HG03097 (cell line): Measurements from ENCODE around the gene PATJ.
"Not testable (repeated sequence)": the region's sequence is repeated elsewhere in the genome, so short reads cannot be mapped to it uniquely, and the experiment has no call there.

Experiments
- ATAC-seq: cut with Tn5 transposase; IDR thresholded peaks from one replicate; pipeline ENCODE4 v1.9.1; 2021; ENCODE audit not compliant: unreplicated experiment, low FRiP score

PATJ gene

DNA sequence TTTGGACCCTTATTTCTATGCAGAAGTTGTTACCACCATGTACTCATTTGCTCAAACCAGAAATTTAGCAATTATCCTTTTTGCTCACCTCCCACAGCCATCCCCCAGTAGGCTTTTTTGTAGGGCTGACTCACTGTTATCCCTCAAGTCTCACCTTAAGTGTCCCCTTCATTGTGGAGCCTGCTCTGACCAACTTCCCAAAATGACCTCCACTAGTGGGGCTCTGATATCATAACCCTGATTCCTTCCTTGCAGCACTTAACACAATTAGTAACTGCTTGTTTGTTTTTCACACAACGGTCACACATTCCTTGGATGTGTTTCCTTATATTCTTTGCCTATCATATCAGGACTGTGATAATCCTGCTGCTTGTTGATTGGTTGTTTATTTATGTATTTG, 76.7 kb downstream of the PATJ start:
- ATAC-seq: no peak

DNA sequence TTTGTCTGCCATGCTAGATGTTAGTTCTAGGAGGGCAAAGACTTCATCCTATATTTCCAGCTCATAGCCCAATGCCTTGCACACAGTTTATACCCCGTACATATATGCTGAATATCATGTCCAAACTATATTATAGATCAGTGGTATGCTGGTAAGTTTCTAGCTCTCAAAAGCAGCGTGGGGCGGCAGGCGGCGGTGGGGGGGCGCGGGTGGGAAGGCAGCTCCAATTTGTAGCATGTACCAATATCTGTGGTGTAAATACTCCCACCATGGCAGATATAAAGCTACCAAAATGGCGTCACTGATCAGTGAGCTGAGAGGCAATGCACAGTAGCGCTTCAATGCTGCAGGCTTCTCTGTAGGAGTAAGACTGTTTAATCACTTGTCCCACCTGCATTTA, 77.1 kb downstream of the PATJ start:
- ATAC-seq: no peak

DNA sequence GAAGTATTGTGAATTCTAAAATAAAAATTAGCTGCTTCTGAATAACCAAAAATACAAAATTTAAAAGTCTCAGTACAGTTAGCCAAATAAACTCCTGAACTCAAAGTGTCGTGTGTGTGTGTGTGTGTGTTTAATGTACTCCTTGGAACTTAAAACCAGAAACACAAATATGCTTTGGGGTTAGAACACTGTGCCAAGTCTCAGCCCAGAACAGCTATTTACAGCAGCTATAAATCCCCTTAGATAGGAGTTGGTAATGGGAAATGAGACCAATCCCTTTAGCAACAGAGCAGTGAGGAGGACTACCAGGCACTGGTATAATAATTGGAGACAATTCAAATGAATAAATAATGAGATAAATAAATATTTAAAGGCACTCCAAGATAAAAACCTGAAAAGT, 83.1 kb downstream of the PATJ start:
- no peak for ATAC-seq

DNA sequence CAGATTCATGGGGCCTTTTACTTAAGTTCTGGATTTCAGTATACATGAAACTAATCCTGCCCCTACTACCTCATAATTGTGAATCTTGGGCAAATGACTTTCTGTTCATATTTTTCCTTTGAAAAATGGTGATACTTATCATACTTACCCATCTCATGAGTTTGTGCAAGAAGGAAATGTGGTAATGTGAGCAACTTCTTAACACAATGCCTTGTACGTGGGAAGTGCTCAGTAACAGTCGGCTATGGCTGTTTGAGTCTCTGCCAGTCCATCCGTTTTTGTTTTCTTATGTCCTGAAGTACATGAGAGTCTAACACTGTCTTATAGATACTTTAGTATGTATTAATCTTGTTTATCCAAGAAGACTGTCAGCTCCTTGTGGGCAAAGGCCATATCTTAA, 86.5 kb downstream of the PATJ start:
- ATAC-seq: no peak

DNA sequence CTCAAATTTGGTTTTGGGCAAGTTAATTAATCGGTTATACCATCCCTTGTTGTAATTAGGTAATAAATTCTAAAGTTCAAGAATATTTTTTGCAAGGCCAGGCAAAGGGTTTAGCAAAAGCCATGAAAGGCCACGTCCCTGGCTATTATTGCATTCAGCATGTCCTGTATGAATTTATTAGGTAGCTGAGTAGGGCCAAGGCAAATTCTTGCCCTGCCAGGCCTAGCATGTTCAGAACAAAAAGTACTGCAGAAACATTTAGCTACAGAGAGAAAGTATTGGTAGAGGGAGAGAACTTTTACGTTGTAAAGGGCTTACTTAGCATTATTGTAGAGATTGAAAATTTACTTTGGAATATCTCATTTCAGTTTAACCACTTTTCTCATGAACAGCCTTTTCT, 94.4 kb downstream of the PATJ start:
- ATAC-seq: no peak

DNA sequence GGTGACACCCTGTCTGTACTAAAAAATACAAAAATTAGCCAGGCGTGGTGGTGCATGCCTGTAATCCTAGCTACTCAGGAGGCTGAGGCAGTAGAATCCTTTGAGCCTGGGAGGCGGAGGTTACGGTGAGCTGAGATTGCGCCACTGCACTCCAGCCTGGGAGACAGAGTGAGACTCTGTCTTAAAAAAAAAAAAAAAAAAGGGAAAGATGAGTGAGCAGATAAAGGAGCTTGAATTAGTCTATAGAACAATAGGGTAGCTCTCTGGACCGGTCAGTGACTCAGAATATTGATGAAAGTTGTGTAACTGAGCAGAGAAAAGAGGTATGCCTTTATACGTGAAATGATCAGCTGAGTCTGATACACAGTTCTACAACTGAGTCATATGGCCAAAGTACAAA, 95.3 kb downstream of the PATJ start:
- not testable (repeated sequence) for ATAC-seq

DNA sequence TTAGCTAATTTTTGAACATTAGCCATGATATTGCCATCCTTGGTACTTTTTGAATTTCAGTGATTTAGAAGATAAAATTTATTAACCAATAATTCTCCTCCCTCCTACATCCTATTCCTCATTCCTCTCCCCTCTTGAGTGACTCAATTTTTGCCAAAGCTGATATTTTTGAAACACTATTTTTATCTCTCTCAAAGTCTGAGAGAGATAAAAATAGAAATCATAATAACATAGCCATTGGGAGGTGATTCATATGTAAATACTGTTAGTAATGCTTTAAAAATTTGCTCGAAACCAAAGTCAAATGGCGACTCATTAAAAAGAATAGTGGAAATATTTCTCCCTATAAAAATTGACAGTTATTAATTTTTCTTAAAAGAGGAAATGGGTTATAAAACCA, 97.4 kb downstream of the PATJ start:
- ATAC-seq: no peak

DNA sequence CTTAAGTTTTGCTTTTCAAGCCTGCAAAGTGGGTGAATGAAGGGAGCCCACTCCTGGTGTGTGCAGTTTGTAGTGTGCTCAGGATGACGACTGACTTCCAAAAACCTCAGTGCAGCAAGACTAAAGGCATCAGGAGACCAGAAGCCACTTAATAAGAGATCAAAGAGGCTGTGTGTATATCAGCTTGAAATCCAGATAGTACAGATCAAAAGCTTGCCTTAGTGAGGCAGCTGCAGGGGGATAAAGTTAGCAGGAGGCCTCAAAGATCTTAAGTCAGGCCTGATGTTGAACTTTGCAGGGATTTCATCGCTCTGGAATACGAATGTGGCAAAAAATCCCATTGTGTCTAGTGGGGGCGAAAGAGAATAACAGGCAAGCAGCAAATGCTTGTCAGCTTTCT, 99.8 kb downstream of the PATJ start:
- ATAC-seq: no peak

DNA sequence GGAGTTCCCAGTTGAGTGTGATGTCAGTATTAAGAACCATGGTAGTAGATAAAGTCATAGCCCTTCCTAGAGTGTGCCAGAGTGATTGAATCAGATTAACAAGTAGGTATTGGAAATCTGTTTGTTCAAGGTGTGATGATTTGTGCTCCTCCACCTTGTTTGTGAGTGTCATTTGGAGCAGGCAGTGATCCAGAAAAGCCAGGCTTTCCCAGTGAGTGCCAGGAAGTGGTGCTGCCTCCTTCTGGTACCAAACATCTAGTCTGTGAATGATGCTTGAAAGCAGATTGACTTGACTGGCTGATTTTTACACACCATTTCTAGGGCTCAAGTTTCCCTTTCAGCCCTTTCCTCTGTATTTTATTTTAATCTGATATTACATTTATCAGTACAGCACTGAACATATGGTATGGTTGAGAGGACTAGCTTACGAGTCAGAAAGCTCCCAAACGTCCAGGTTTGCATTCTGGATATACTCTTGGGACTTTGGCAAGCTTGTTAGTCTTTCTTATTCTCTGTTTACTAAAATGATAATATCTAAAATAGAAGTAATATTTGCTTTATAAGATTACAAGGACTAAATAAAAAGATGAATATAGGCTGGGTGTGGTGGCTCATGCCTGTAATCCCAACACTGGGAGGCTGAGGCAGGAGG, 100.7 kb downstream of the PATJ start:
- ATAC-seq: no peak

DNA sequence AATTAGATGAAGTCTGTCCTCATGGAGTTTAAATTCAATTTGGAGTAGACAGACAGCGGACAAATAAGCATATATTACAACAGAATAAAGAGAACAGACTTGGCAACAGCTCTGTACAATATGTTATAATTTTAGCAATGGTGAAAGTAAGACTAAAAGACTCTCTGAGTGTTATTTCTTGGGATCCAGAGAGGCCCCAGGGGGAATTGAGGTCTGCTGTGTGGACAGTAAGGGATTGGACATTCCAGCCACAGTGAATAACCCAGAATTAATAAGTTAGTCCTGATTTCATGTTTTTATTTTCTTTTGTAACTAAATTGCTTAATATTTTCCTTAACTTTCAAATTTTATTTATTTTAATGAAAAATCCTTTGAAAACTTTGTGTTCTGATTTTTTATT, 101.7 kb downstream of the PATJ start:
- no peak for ATAC-seq

DNA sequence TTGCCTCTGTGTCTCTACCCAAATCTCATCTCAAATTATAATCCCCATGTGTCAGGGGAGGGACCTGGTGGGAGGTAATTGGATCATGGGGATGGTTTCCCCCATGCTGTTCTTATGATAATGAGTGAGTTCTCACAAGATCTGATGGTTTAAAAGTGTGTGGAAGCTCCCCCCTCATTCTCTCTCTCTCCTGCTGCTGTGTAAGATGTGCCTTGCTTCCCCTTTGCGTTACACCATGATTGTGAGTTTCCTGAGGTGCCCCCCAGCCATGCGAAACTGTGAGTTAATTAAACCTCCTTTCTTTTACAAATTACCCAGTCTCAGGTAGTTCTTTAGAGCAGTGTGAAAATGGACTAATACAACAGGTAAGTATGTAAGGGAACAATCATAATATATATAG, 102.4 kb downstream of the PATJ start:
- not testable (repeated sequence) for ATAC-seq

DNA sequence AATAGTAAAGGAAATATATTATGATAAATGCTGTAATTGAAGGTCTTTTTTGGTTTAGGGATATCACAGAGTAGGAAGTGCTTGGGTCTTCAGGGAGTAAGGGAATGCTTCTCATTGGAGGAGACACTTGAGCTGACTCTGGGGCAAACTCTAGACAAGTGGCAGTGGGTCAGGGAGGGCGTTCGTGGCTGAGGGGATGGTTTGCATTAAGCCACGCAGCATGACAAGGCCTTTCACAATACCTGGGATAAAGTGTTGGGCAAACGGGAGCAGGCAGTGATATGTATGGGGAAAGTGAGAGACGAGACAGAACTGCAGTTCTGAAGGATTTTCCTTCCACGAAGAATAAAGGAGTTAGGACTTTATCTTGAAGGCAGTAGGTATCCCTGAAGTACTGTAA, 109.0 kb downstream of the PATJ start:
- no peak for ATAC-seq

DNA sequence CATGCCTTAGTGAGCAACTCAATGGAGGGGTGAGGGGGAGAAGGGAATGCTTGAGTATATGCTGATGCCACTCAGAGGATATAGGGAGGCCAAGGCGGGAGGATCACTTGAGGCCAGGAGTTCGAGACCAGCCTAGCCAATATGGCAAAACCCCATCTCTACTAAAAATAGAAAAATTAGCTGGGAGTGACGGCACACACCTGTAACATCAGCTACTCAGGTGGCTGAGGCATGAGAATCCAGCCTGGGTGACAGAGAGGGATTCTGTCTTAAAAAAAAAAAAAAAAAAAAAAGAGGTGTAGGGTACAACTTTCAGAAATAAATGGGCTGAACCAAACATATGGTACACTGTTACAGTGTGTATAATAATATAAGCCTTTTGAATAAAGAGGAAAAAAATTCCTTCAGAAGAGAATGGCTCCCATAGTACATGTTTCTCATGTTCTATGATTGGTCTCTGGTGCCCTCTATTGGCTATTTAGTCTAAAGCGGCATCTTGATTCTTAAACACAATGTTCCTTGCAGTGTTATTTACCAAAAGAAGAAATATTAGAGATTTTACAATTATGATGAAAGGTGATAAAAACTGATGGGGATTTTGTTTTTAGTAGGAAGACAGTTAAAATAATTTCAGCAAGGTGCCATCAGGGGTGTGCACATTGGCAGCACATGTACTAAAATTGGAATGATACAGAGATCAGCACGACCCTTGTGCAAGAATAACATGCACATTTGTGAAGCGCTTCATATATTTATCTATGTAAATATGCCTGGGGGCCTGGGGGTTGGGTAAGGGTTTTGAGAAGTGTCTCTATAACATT, 109.8 kb downstream of the PATJ start:
- no peak for ATAC-seq

DNA sequence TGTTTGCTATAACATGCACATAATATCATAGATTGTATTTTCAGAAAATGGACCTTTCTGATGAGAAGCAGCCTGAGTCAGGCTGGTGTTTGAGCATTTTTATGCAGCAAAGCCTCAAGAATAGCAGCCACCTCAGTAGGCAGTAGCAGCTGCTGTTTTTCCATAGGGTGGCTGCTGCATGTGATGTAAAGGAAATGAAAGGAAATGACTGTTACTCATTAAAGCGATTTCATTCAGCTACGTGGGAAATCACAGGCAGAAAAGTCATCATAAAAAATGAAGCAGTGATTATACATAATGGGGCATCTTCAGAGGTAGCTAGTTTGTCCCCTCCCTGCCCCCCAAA, 110.4 kb downstream of the PATJ start:
- no peak for ATAC-seq

DNA sequence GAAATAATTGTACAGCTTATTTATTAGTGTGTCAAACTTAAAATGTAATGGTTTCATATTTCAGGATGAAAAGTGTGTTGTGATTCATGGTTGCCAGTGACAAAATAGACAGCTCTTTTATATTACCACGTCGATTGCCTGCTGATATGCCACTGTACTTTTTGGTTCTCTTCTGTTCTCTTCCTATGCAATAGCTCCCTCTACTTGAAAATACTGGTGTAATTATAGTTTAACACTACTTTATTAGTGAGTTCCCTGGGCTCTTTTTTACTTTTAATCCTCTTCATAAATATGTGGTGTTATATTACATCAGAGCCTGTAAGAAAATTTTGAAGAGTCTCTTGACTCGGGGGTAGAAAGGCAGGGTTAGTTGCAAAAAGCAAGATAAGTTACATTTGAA, 111.3 kb downstream of the PATJ start:
- no peak for ATAC-seq

DNA sequence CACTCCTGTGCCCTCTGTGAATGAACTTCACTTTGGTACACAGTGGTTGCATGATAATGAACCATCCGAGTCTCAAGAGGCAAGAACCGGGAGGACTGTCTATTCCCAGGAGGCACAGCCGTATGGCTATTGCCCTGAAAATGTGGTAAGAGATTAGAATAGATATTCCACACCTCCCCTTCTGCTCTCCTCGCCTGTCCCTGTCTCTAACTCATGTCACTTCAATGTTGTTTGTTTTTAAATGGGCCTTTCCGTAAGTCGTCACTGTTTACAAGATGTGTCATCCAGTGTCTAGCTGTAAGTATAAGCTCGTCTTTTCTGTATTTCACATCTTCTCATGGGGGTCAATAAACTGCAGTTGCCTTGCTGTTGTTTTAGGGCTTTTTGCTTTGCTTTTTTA, 122.2 kb downstream of the PATJ start:
- ATAC-seq: no peak

DNA sequence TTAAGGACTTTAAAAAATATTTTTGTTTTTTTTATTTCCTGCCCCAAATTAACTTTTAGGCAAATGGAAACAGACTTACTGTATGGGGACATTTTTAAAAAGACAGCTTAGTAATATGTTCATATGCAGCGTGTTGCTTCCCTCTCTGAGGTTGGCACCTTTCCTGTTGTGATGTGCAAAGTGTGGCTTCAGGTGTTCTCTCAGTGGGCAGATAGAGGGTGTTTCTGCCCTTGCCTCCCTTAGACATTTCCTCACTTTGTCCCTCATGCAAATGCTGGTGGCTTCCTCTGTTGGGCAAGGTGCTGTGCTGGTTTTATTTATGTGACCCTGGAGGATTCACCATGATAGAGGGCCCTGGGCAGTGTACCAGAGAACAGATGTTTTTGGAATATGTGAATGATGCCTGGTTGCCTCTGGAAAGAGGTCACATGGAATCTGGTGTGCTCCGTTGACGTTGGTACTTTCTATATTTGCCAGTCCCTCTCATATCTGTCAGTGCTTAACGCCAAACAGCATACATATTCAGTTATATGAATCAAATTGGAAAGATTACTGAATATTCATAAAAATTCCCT, 123.5 kb downstream of the PATJ start:
- ATAC-seq: no peak

DNA sequence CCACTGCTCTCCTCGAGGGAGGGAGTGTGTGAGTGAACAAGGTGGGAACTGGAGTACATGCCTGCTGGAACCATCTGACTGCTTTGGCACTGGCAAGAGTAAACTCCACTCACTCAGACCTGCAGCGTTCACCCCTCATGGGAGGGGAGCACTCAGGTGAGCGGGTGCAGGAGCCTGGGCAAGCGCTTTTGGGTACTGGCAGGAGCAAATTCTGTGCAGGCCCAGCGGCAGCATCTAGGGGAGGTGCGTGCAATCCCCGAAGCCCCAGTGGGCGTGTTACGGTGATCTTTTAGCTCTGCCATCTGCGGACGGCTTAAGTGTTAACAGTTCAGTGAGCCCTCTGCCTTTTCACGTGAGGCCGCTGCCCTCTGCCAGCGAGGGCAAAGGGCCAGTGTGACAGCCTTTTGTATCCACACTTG, 127.4 kb downstream of the PATJ start:
- ATAC-seq: no peak

DNA sequence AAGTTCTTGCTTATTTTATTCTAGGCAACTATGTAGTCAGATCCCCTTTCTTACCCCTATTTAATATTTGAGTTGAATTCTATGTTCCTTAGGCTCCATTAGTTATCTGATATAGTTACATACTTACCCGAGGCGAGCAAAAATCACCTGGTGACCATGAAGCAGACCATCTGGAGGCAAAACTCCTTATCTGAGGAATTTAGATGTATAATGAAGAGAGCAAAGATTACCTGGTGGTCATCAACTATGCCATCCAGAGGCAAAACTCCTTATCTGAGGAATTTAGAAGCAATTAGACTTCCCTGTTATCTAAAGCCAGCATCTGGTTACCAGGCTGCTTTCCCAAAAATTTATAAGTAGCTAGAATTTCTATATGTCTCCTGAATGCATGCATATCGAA, 129.9 kb downstream of the PATJ start:
- no peak for ATAC-seq

DNA sequence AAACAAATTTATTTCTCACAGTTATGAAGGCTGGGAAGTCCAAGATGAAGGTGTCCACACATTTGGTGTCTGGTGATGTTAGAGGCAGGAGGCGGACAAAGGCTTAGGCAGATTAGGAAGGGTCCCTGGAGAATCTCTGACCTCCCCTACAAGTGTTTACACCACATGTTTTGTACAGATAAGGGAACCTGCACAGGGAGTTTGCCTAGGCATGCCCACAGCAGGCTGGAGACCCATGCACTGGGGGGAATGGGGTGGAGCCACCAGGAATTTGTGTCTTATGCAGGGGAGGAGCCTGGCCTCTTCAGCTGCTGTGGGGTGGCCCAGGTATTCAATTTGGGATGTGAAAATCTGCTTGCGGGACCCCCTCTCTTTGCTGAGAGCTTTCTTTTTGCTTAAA, 131.3 kb downstream of the PATJ start:
- ATAC-seq: no peak

DNA sequence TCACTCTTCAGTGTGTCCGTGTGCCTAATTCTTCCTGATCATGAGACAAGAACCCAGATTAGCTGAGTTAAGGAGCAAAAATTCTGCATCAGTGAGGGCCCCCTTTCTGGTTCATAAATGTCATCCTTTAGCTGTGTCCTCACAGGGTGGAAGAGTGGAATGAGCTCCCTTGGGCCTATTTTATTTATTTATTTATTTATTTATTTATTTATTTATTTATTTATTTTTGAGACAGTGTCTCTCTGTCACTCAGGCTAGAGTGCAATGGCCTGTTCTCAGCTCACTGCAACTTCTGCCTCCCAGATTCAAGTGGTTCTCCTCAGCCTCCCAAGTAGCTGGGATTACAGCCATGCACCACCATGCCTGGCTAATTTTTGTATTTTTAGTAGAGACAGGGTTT, 131.7 kb downstream of the PATJ start:
- ATAC-seq: no peak

DNA sequence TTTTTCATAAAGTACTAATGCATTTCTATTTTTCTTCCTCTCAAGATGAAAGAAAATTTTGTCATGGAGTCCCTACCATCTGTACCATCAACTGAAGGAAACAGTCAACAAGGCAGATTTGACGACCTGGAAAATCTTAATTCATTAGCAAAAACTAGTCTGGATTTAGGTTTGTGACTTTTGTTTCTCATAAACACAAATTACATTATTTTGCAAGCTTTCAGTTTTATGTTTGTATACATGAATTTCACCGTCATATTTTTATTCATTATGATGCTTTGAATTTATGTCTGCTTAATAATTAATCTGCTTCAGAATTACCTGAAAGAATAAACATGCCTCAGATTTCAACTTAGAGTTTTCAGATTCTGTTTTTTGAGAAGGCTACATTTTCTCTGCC, 132.9 kb downstream of the PATJ start:
- no peak for ATAC-seq
